GM12878 (cell line): ENCODE results near the gene ING4. TPM values are rescaled to one million over a fixed set of nuclear protein-coding genes. Genes with fewer than 3 reads are reported as not detected.

Experiments used
- ATAC-seq: fragments of 200-7000 bp; cut with Tn5 transposase; 3 replicates; pipeline ENCODE4 v1.9.1; 2020; ENCODE audit warnings: mild to moderate bottlenecking, moderate library complexity
- BruUV-seq: library from RNA; stranded (reverse); fragments of 400-500 nt; replicated peaks from 2 replicates; lab custom pipeline; 2021; lab: Mats Ljungman, UMichigan
- CTCF ChIA-PET: fragments of 300-600 bp; sonication (Branson Sonifier 250); formaldehyde crosslinking; extraction: SDS; loops from one replicate; lab custom pipeline; 2021; ENCODE audit warnings: inconsistent platforms; lab: Yijun Ruan, JAX
- POLR2A ChIA-PET: fragments of 350-600 bp; formaldehyde crosslinking; extraction: SDS; loops from one replicate; lab custom pipeline; 2021; ENCODE audit warnings: inconsistent platforms; lab: Charles Lee
- RAD21 ChIA-PET: fragments of 300-600 bp; sonication (Branson Sonifier 250); formaldehyde crosslinking; loops from one replicate; lab custom pipeline; 2023; ENCODE audit warnings: antibody characterized with exemption; ENCODE audit not compliant: unreplicated experiment; lab: Charles Lee
- SMC1A ChIA-PET: fragments of 300-600 bp; sonication (Branson Sonifier 250); formaldehyde crosslinking; loops from one replicate; lab custom pipeline; 2023; ENCODE audit not compliant: unreplicated experiment, uncharacterized antibody; lab: Charles Lee
- DNase-seq: peaks from one replicate; pipeline ENCODE4 v3.0.0-alpha.2; 2011; ENCODE audit warnings: low read depth, low spot score
- FAIRE-seq: peaks from 3 replicates; lab custom pipeline; 2011; peaks lifted over from hg19 to GRCh38; lab: Jason Lieb, UNC
- H2AFZ ChIP-seq: 2 replicates; pipeline ENCODE4 v1.6.0; 2011; ENCODE audit warnings: low read depth, low read length, control low read depth; ENCODE audit not compliant: control insufficient read depth
- H3K27ac ChIP-seq: 2 replicates; pipeline ENCODE4 v1.5.1; 2011; ENCODE audit warnings: control low read depth; ENCODE audit not compliant: control insufficient read depth, insufficient read depth
- H3K27me3 ChIP-seq, 2 experiments: replicated peaks in 1 of 2; 2 replicates each; pipeline versions ENCODE4 v1.6.0 to v1.6.1; 2011; ENCODE audit warnings: low read length in 1 of 2; ENCODE audit not compliant: control insufficient read depth in 2 of 2, insufficient read depth in 2 of 2
- H3K36me3 ChIP-seq, 2 experiments: 2 replicates each; pipeline ENCODE4 v1.5.1; 2011; ENCODE audit warnings: low read length in 1 of 2; ENCODE audit not compliant: control insufficient read depth in 2 of 2, insufficient read depth in 2 of 2
- H3K4me1 ChIP-seq: 2 replicates; pipeline ENCODE4 v1.6.1; 2011; ENCODE audit warnings: mild to moderate bottlenecking, low read length, moderate library complexity, mixed read lengths; ENCODE audit not compliant: control insufficient read depth, insufficient read depth
- H3K4me2 ChIP-seq: 2 replicates; pipeline ENCODE4 v1.6.0; 2011; ENCODE audit warnings: control low read depth; ENCODE audit not compliant: control insufficient read depth, insufficient read depth
- H3K4me3 ChIP-seq: fragments of 200-600 bp; sonication (generic); 2 replicates; pipeline ENCODE4 v1.5.1; 2016
- H3K79me2 ChIP-seq: 2 replicates; pipeline ENCODE4 v1.6.0; 2011; ENCODE audit warnings: low read length; ENCODE audit not compliant: control insufficient read depth, insufficient read depth
- H3K9ac ChIP-seq: 2 replicates; pipeline ENCODE4 v1.8.0; 2011; ENCODE audit warnings: low read length, control low read depth, mixed read lengths; ENCODE audit not compliant: control insufficient read depth, insufficient read depth
- H3K9me3 ChIP-seq: replicated peaks from 3 replicates; pipeline ENCODE4 v1.5.1; 2011; ENCODE audit warnings: mild to moderate bottlenecking, low read length; ENCODE audit not compliant: control insufficient read depth, insufficient read depth
- H4K20me1 ChIP-seq: 2 replicates; pipeline ENCODE4 v1.6.0; 2011; ENCODE audit not compliant: control insufficient read depth, insufficient read depth
- CUX1 ChIP-seq: IDR thresholded peaks from 2 replicates; pipeline ENCODE4 v1.6.1; 2012; ENCODE audit warnings: improper control_type of control experiment, low read depth, low read length; ENCODE audit not compliant: insufficient replicate concordance
- GABPA ChIP-seq: IDR thresholded peaks from 2 replicates; pipeline ENCODE4 v1.6.1; 2014; ENCODE audit warnings: antibody characterized with exemption, low read depth, mild to moderate bottlenecking, inconsistent platforms
- SUZ12 ChIP-seq: fragments of 200-600 bp; sonication (generic); IDR thresholded peaks from one replicate; pipeline ENCODE4 v1.6.1; 2018; ENCODE audit warnings: antibody characterized with exemption, mild to moderate bottlenecking; ENCODE audit not compliant: unreplicated experiment
- USF2 ChIP-seq: IDR thresholded peaks from 2 replicates; pipeline ENCODE4 v1.6.1; 2011; ENCODE audit warnings: low read depth, low read length, improper control_type of control experiment, borderline replicate concordance
- WGBS: methylation state at CpG from one replicate; pipeline ENCODE4 v1.1.6; 2016; ENCODE audit warnings: low lambda C conversion rate; ENCODE audit not compliant: insufficient replicate concordance, insufficient coverage; ENCODE audit errors: missing lambda C conversion rate; 5-methylcytosine and 5-hydroxymethylcytosine counted together
- in situ Hi-C: fragments of 300-500 bp; cut with MboI; formaldehyde crosslinking; loops from 9 replicates; pipeline ENCODE4 v1.14.3; 2018; ENCODE audit warnings: mixed read lengths
- intact Hi-C: fragments of 100-400 bp; cut with micrococcal nuclease; formaldehyde crosslinking; loops from one replicate; pipeline ENCODE4 v1.14.2; 2022; ENCODE audit not compliant: unreplicated experiment
- polyA plus RNA-seq, 11 experiments: library from polyadenylated mRNA; depleted of rRNA in 4 of 11; unstranded in 6 of 11; stranded (reverse) in 5 of 11; fragments of >200 nt; fragmentation: Nextera tagmentation in 4 of 11; fragmentation: Illumina TruSeq in 1 of 11; extraction: Ambion mirVana in 4 of 11; extraction: Trizol in 1 of 11; gene quantifications; 1 replicate in 1 of 11; 2 replicates in 10 of 11; pipeline versions ENCODE4 v1.2.1 to v1.2.3, GENCODE V29; 2011 to 2016; ENCODE audit warnings: inconsistent platforms in 2 of 11, missing spikeins in 2 of 11, low read depth in 1 of 11
- total RNA-seq, 4 experiments: library from RNA; depleted of rRNA in 3 of 4; stranded (reverse); fragments of >200 nt in 3 of 4; fragmentation: Illumina TruSeq in 1 of 4; extraction: Trizol in 1 of 4; gene quantifications; 2 replicates each; pipeline versions ENCODE4 v1.2.1 to v1.2.3, GENCODE V29; 2013 to 2021

ING4 gene
- total and polyA plus RNA-seq, 10 of the 15 experiments (the other 5 are each of a cell fraction or from before 2014, with no cell fraction given): 7.2 to 53.9 (median 21.8) TPM

GRCh38 chr12:6699989-6700645, 37.2 kb upstream of the ING4 start:
- TF ChIP-seq SUZ12 (peak; percentile 62), GABPA (no peak), USF2 (no peak), CUX1 (no peak)
- CTCF ChIA-PET: interaction anchor here (0.5 to 1.2 kb wide), 2 partner anchors 130 to 134 kb away, joined by 3 read pairs; no protein-coding TSS in a partner anchor
- H2AFZ ChIP-seq: peak overlapping the region; percentile 7; the same call in 1 of the 2 replicates
- H3K36me3 ChIP-seq: no peaks in the 10 kb centered on the region
- RAD21 ChIA-PET: no interaction called here
- no peaks in the 10 kb centered on the region for H3K79me2 ChIP-seq
- H3K9ac ChIP-seq: no peak overlapping the region
- no peaks in the 10 kb centered on the region for H4K20me1 ChIP-seq
- peaks cover 15 to 21% of the 10 kb centered on the region in 2 experiments for H3K27me3 ChIP-seq
- intact Hi-C loops (no loop called here), in situ Hi-C loops (no loop called here)
- no peak overlapping the region for H3K27ac ChIP-seq
- WGBS: 7% methylated on average over 30 of the region's 65 CpGs
- SMC1A ChIA-PET: no interaction called here
- no peaks in the 10 kb centered on the region for H3K9me3 ChIP-seq
- no peak overlapping the region for H3K4me3 ChIP-seq
- no peak for DNase-seq
- ATAC-seq: no peak
- H3K4me1 ChIP-seq: peaks cover 12% of the 10 kb centered on the region
- no peak for FAIRE-seq
- H3K4me2 ChIP-seq: peak overlapping the region; percentile 64
- BruUV-seq: no TSS peak
- POLR2A ChIA-PET: no interaction called here
